Upper lobe of left lung (tissue), 4 donors: Measurements from ENCODE around the gene CDYL.

Experiments
- POLR2A ChIP-seq, 4 donors: fragments of 450-650 bp; IDR thresholded peaks; one replicate each; pipeline ENCODE4 v1.5.1; 2016 to 2017; ENCODE audit warnings: antibody characterized with exemption in 4 of 4, mild to moderate bottlenecking in 2 of 4
- POLR2AphosphoS5 ChIP-seq, 2 donors: sonication (generic); formaldehyde crosslinking; IDR thresholded peaks; one replicate each; pipeline ENCODE4 v1.5.1; 2017; ENCODE audit warnings: antibody characterized with exemption in 2 of 2
- TF ChIP-seq, protein P1 (sequence below), 6 experiments: fragments of 450-650 bp in 4 of 6; fragments of 200-600 bp in 2 of 6; sonication (generic) in 2 of 6; IDR thresholded peaks; one replicate each; pipeline ENCODE4 v1.5.1; 2016 to 2019; ENCODE audit warnings: antibody characterized with exemption in 6 of 6

DNA sequence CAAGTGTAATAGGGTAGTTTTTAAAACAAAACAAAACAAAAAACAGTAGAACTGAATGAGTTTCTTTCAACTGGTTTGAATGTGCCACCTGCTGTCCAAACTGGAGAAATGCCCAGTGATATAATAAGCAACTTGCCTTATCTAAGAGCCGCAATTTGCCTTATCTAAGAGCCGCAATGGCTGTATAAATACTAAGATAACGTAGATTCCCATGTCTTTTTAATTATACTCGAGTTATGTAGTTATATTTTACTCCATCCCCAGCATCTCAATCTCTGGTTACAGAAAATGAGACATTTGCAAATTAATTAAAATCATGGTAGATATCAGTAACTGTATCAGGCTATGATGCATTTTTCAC lies 160.5 kb downstream of the CDYL start:
- no peak for TF ChIP-seq POLR2A (IDR thresholded peaks at IDR 0.05)
- TF ChIP-seq, protein P1, sequence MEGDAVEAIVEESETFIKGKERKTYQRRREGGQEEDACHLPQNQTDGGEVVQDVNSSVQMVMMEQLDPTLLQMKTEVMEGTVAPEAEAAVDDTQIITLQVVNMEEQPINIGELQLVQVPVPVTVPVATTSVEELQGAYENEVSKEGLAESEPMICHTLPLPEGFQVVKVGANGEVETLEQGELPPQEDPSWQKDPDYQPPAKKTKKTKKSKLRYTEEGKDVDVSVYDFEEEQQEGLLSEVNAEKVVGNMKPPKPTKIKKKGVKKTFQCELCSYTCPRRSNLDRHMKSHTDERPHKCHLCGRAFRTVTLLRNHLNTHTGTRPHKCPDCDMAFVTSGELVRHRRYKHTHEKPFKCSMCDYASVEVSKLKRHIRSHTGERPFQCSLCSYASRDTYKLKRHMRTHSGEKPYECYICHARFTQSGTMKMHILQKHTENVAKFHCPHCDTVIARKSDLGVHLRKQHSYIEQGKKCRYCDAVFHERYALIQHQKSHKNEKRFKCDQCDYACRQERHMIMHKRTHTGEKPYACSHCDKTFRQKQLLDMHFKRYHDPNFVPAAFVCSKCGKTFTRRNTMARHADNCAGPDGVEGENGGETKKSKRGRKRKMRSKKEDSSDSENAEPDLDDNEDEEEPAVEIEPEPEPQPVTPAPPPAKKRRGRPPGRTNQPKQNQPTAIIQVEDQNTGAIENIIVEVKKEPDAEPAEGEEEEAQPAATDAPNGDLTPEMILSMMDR (IDR thresholded peaks at IDR 0.05), result peak; percentile 54 to 72 (median 64)
- no peak for TF ChIP-seq POLR2AphosphoS5 (IDR thresholded peaks at IDR 0.05)
